ENCODE results near the gene DNER. TPM values are rescaled to one million over a fixed set of nuclear protein-coding genes. Genes with fewer than 3 reads are reported as not detected.
"Not testable (repeated sequence)": the region's sequence is repeated elsewhere in the genome, so short reads cannot be mapped to it uniquely, and the experiment has no call there.

The DNER gene
- total RNA-seq, 1 experiment from 2014 or later = not detected

DNA sequence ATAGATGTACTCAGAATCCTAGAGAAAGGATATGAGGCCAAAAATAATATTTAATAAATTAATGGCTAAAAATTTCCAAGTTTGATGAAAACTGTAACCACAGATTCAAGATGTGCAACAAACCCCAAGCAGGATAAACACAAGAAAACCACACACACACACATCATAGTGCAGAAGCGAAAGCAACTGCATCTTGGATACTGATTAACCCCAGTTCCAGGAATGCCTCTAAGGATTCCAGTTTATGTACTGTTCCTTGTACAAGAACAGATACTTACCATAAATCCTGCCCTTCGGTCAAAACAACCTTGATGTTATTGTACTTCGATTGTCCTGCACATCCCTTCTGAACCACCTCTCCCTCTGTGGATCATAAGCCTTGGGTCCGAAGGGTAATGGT, 320.4 kb downstream of the DNER start:
- Histone ChIP-seq H3K4me2 (ENCODE audit: low read depth, low read length, poor library complexity, severe bottlenecking) (no peak overlapping the region), H4K20me1 (ENCODE audit: insufficient read depth, low read depth, low read length) (no peaks in the 10 kb centered on the region), H3K36me3 (ENCODE audit: insufficient read depth, low read length) (no peaks in the 10 kb centered on the region), H2AFZ (ENCODE audit: low read length) (no peak overlapping the region), H3K27ac (ENCODE audit: low read length) (no peak overlapping the region), H3K9me3 (ENCODE audit: low read length) (no peaks in the 10 kb centered on the region), H3K9me2 (replicated peaks; ENCODE audit: insufficient read depth, low read length) (no peaks in the 10 kb centered on the region), H3K4me1 (ENCODE audit: low read length) (no peaks in the 10 kb centered on the region), H3K4me3 (ENCODE audit: low read length) (no peak overlapping the region), H3K9ac (ENCODE audit: low read length) (no peak overlapping the region), H3K79me2 (ENCODE audit: low read length) (no peaks in the 10 kb centered on the region), H3K27me3 (ENCODE audit: low read length) (no peaks in the 10 kb centered on the region)
- DNase-seq = no peak

DNA sequence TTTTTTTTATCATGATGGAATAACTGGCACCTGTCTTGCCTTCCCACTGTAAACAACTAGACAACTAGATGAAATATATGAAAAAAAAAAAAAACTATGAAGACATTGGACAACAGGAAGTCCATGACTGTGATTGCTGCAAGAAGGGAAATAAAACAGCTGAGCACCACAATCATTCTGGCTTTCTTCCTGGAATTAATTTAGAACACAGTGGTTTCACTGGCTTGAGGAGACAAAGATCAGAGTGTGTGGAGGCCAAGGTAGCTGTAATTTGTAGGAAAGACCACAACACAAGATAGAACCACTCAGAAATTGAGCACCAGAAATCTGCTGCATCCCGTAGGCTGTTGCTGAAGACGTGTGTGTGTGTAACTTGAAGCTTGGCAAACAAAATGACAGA, 322.2 kb downstream of the DNER start:
- H3K9ac ChIP-seq (ENCODE audit: low read length) = no peak overlapping the region
- H2AFZ ChIP-seq (ENCODE audit: low read length) = no peak overlapping the region
- H3K27me3 ChIP-seq (ENCODE audit: low read length) = no peaks in the 10 kb centered on the region
- DNase-seq = no peak
- H3K79me2 ChIP-seq (ENCODE audit: low read length) = no peaks in the 10 kb centered on the region
- H3K27ac ChIP-seq (ENCODE audit: low read length) = no peak overlapping the region
- H3K9me2 ChIP-seq (replicated peaks; ENCODE audit: insufficient read depth, low read length) = no peaks in the 10 kb centered on the region
- H3K36me3 ChIP-seq (ENCODE audit: insufficient read depth, low read length) = no peaks in the 10 kb centered on the region
- H3K4me2 ChIP-seq (ENCODE audit: low read depth, low read length, poor library complexity, severe bottlenecking) = no peak overlapping the region
- H3K4me3 ChIP-seq (ENCODE audit: low read length) = no peak overlapping the region
- H4K20me1 ChIP-seq (ENCODE audit: insufficient read depth, low read depth, low read length) = no peaks in the 10 kb centered on the region
- H3K9me3 ChIP-seq (ENCODE audit: low read length) = no peaks in the 10 kb centered on the region
- no peaks in the 10 kb centered on the region for H3K4me1 ChIP-seq (ENCODE audit: low read length)

DNA sequence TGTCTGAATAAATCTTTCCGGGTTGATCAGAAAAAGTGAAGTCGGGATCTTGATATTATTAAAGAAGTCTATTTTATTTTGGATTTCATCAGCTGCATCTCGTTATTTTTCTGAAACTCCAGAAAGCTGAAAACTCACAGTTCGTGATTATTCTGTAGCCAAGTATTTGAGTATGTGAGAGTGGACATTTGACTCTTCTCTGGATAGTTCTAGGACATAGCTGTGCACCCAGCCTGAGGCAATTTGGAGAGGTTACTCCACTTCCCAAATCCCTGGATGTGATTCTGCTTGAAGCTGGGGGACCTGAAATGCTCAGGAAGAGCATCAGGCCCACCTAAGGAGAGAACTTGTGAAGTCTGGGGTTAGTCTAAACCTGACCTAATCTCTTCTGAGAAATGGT, 325.6 kb downstream of the DNER start:
- Histone ChIP-seq H3K4me1 (ENCODE audit: low read length) (no peaks in the 10 kb centered on the region), H3K9ac (ENCODE audit: low read length) (no peak overlapping the region), H3K27ac (ENCODE audit: low read length) (no peak overlapping the region), H3K4me2 (ENCODE audit: low read depth, low read length, poor library complexity, severe bottlenecking) (no peak overlapping the region), H3K79me2 (ENCODE audit: low read length) (no peaks in the 10 kb centered on the region), H2AFZ (ENCODE audit: low read length) (no peak overlapping the region), H3K27me3 (ENCODE audit: low read length) (no peaks in the 10 kb centered on the region), H3K9me2 (replicated peaks; ENCODE audit: insufficient read depth, low read length) (no peaks in the 10 kb centered on the region), H4K20me1 (ENCODE audit: insufficient read depth, low read depth, low read length) (no peaks in the 10 kb centered on the region), H3K4me3 (ENCODE audit: low read length) (no peak overlapping the region), H3K36me3 (ENCODE audit: insufficient read depth, low read length) (no peaks in the 10 kb centered on the region), H3K9me3 (ENCODE audit: low read length) (no peaks in the 10 kb centered on the region)
- no peak for DNase-seq

DNA sequence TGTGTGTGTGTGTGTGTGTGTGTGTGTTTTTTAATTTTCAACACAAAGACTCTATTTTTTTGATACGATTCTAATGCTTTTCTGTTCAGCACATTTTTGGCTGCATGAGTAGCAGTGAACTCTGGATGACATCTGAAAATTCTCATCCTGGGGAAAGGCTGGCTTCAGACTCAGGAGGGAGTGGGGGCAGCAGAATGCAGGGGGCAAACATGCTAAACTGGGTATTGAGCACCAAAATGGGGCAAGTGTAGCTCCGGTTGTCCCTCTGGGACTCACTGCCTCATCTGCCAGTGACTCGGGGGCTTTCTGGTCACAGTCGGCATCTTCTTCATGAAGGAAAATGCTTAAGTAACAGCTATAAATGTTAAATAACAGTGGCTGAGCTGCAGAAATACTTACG, 326.5 kb downstream of the DNER start:
- H3K36me3 ChIP-seq (ENCODE audit: insufficient read depth, low read length) = no peaks in the 10 kb centered on the region
- no peaks in the 10 kb centered on the region for H3K4me1 ChIP-seq (ENCODE audit: low read length)
- no peaks in the 10 kb centered on the region for H4K20me1 ChIP-seq (ENCODE audit: insufficient read depth, low read depth, low read length)
- H3K4me3 ChIP-seq (ENCODE audit: low read length) = no peak overlapping the region
- no peaks in the 10 kb centered on the region for H3K9me3 ChIP-seq (ENCODE audit: low read length)
- H3K79me2 ChIP-seq (ENCODE audit: low read length) = no peaks in the 10 kb centered on the region
- no peaks in the 10 kb centered on the region for H3K27me3 ChIP-seq (ENCODE audit: low read length)
- no peak overlapping the region for H2AFZ ChIP-seq (ENCODE audit: low read length)
- no peak overlapping the region for H3K27ac ChIP-seq (ENCODE audit: low read length)
- H3K4me2 ChIP-seq (ENCODE audit: low read depth, low read length, poor library complexity, severe bottlenecking) = no peak overlapping the region
- no peak overlapping the region for H3K9ac ChIP-seq (ENCODE audit: low read length)
- H3K9me2 ChIP-seq (replicated peaks; ENCODE audit: insufficient read depth, low read length) = no peaks in the 10 kb centered on the region
- DNase-seq = no peak

DNA sequence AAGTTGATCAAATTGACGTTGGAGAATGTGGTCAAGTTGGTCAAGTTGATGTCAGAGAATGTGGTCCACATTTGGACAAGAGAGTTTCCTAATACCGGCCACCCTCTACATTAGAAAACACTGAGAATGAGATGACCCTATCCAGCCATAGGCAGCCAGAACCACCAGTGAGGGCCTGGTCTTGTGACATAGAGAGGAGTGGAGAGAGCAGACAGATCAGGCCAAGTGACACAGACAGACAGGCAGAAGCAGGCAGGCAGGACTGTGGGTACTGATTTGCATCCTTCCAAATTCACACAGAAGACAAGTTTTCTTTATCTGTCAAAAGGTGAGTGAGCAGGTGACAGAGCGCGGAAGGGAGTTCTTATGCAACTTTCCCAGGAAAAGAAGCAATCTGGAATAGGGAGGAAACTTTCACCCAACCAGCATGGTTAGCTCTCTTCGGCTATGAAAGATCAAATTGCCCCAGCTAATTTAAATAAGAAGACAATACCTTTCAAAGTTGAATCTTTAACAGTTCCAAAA, 334.2 kb downstream of the DNER start:
- Histone ChIP-seq H3K4me2 (ENCODE audit: low read depth, low read length, poor library complexity, severe bottlenecking) (no peak overlapping the region), H3K27me3 (ENCODE audit: low read length) (no peaks in the 10 kb centered on the region), H2AFZ (ENCODE audit: low read length) (no peak overlapping the region), H4K20me1 (ENCODE audit: insufficient read depth, low read depth, low read length) (no peaks in the 10 kb centered on the region), H3K27ac (ENCODE audit: low read length) (no peak overlapping the region), H3K4me1 (ENCODE audit: low read length) (no peaks in the 10 kb centered on the region), H3K4me3 (ENCODE audit: low read length) (no peak overlapping the region), H3K36me3 (ENCODE audit: insufficient read depth, low read length) (no peaks in the 10 kb centered on the region), H3K9me2 (replicated peaks; ENCODE audit: insufficient read depth, low read length) (no peaks in the 10 kb centered on the region), H3K79me2 (ENCODE audit: low read length) (no peaks in the 10 kb centered on the region), H3K9me3 (ENCODE audit: low read length) (no peaks in the 10 kb centered on the region), H3K9ac (ENCODE audit: low read length) (no peak overlapping the region)
- no peak for DNase-seq

DNA sequence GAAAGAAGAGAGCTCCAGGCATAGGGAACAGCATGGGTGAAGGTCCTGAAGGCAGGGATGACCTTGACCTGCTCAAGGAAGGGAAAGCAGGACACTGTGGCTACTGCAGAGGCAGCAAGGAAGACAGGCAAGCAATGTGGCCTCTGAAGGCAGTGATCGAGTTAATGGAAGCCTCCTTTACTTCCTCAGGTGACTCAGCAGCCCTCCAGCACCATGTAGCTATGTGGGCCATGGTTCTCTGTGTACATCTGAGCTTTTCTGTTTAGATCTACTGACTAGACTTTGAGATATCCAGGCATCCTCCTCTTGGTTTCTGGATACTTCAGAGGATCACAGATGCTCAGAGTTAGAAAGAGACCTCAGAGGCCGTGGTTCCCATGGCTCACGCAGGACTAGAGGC, 336.0 kb downstream of the DNER start:
- Histone ChIP-seq H3K27ac (ENCODE audit: low read length) (no peak overlapping the region), H4K20me1 (ENCODE audit: insufficient read depth, low read depth, low read length) (no peaks in the 10 kb centered on the region), H3K79me2 (ENCODE audit: low read length) (no peaks in the 10 kb centered on the region), H2AFZ (ENCODE audit: low read length) (no peak overlapping the region), H3K4me3 (ENCODE audit: low read length) (no peak overlapping the region), H3K4me1 (ENCODE audit: low read length) (no peaks in the 10 kb centered on the region), H3K4me2 (ENCODE audit: low read depth, low read length, poor library complexity, severe bottlenecking) (no peak overlapping the region), H3K36me3 (ENCODE audit: insufficient read depth, low read length) (no peaks in the 10 kb centered on the region), H3K9ac (ENCODE audit: low read length) (no peak overlapping the region), H3K9me2 (replicated peaks; ENCODE audit: insufficient read depth, low read length) (no peaks in the 10 kb centered on the region), H3K27me3 (ENCODE audit: low read length) (no peaks in the 10 kb centered on the region), H3K9me3 (ENCODE audit: low read length) (no peaks in the 10 kb centered on the region)
- no peak for DNase-seq

DNA sequence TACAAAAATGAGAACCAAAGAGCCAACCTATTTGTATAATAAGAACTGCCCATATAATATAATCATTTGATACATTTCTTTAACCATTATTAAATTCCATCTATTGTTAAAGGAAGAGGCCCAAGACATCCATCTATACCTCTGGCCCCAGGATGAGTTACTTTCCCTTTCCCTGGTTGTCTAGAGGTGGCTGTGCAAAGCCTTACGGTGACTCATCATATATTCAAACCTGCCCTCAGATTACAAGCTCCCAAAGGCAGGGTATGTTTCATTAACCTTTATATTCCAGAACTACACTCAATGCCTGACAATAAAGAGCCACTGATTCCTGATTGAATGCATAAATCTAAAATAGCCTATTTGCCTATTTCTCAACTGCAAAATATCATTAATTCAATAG, 337.5 kb downstream of the DNER start:
- no peak overlapping the region for H3K9ac ChIP-seq (ENCODE audit: low read length)
- no peaks in the 10 kb centered on the region for H3K9me2 ChIP-seq (replicated peaks; ENCODE audit: insufficient read depth, low read length)
- no peak for DNase-seq
- no peaks in the 10 kb centered on the region for H3K36me3 ChIP-seq (ENCODE audit: insufficient read depth, low read length)
- H3K4me1 ChIP-seq (ENCODE audit: low read length) = peaks cover 3% of the 10 kb centered on the region
- H2AFZ ChIP-seq (ENCODE audit: low read length) = no peak overlapping the region
- H3K4me2 ChIP-seq (ENCODE audit: low read depth, low read length, poor library complexity, severe bottlenecking) = no peak overlapping the region
- H3K9me3 ChIP-seq (ENCODE audit: low read length) = no peaks in the 10 kb centered on the region
- H3K27me3 ChIP-seq (ENCODE audit: low read length) = no peaks in the 10 kb centered on the region
- no peak overlapping the region for H3K4me3 ChIP-seq (ENCODE audit: low read length)
- H3K27ac ChIP-seq (ENCODE audit: low read length) = no peak overlapping the region
- no peaks in the 10 kb centered on the region for H4K20me1 ChIP-seq (ENCODE audit: insufficient read depth, low read depth, low read length)
- H3K79me2 ChIP-seq (ENCODE audit: low read length) = no peaks in the 10 kb centered on the region

DNA sequence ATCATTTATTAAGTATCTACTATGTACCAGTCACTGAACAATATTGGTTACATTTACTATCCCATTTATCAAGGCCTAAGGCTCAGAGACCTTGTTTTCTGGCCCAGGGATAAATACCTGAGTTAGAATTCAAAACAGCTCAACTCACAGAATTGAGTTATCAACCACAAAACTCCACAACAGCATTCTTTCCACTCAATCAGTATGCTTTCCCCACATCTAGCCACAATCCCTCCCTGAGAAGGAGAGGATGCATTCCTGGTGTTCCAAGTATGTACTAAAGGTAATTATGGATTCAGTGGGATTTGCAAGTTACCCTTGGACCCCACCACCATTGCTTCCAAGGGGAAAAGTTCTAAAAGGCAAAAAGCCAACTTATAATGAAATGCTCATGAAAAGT, 339.1 kb downstream of the DNER start:
- Histone ChIP-seq H3K4me1 (ENCODE audit: low read length) (peaks cover 12% of the 10 kb centered on the region), H4K20me1 (ENCODE audit: insufficient read depth, low read depth, low read length) (no peaks in the 10 kb centered on the region), H3K79me2 (ENCODE audit: low read length) (no peaks in the 10 kb centered on the region), H3K27ac (ENCODE audit: low read length) (no peak overlapping the region), H3K36me3 (ENCODE audit: insufficient read depth, low read length) (no peaks in the 10 kb centered on the region), H2AFZ (ENCODE audit: low read length) (no peak overlapping the region), H3K9ac (ENCODE audit: low read length) (no peak overlapping the region), H3K4me3 (ENCODE audit: low read length) (no peak overlapping the region), H3K9me2 (replicated peaks; ENCODE audit: insufficient read depth, low read length) (no peaks in the 10 kb centered on the region), H3K4me2 (ENCODE audit: low read depth, low read length, poor library complexity, severe bottlenecking) (no peak overlapping the region), H3K27me3 (ENCODE audit: low read length) (no peaks in the 10 kb centered on the region), H3K9me3 (ENCODE audit: low read length) (no peaks in the 10 kb centered on the region)
- no peak for DNase-seq

DNA sequence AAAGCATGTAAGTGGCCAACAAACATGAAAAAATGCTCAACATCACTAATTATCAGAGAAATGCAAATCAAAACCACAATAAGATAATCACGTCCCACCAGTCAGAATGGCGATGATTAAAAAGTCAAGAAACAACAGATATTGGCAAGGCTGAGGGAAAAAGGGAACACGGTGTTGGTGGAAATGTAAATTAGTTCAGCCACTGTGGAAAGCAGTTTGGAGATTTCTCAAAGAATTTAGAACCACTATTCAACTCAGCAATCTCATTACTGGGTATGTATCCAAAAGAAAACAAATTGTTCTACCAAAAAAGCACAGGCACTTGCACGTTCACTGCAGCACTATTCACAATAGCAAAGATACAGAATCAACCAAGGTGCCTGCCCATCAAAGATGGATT, 341.0 kb downstream of the DNER start:
- DNase-seq; H3K9me3 ChIP-seq (ENCODE audit: low read length); H3K9me2 ChIP-seq (replicated peaks; ENCODE audit: insufficient read depth, low read length); H3K9ac ChIP-seq (ENCODE audit: low read length); H3K36me3 ChIP-seq (ENCODE audit: insufficient read depth, low read length); H3K79me2 ChIP-seq (ENCODE audit: low read length); H3K4me3 ChIP-seq (ENCODE audit: low read length); H3K4me2 ChIP-seq (ENCODE audit: low read depth, low read length, poor library complexity, severe bottlenecking); H4K20me1 ChIP-seq (ENCODE audit: insufficient read depth, low read depth, low read length); H3K27me3 ChIP-seq (ENCODE audit: low read length); H2AFZ ChIP-seq (ENCODE audit: low read length); H3K27ac ChIP-seq (ENCODE audit: low read length): not testable (repeated sequence)
- peaks cover 12% of the 10 kb centered on the region for H3K4me1 ChIP-seq (ENCODE audit: low read length)

Data from Karpas-422 (cell line).